ENCODE measurements around the gene KNOP1. TPM values are rescaled to one million over a fixed set of nuclear protein-coding genes. Genes with fewer than 3 reads are reported as not detected.

The KNOP1 gene
- total RNA-seq, 2 experiments from 2014 or later, result 27.8 to 28.6 TPM

DNA sequence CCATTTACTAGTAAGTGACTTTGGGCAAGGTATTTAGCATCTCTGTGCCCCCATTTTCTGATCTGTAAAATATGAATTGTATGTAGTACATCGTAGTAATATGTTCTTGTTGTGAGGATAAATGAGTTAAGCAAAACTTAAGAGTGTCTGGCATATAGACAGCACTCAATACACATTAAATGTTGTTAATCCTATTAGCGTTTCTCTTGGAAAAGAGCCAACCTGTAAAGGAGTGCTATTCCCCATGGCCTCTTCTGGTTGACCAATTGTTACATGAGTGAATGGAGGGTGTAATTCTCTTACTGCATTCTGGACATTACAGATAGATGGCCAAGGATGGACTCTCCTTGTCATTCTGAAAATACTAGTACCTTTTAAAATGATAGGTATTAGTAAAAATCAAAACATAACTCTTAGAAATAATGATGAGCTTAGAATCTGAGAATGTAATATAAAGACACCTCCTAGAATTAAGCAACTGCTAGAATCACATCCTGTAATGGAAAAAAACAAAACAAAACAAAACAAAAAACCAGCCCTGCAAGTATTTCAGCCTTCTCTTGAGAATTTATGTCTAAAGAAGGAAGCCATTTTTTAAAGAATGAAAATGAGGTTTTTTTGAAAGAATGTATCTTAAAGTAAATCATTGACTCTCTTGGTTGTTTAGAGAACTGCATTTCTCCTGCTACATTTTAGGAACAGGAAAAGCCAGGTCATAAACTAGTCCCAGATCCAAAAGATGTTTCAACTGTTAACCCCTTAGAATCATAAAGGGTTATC, 30.6 kb upstream of the KNOP1 start:
- H3K27ac Mint-ChIP-seq, result no peak overlapping the region
- no peaks in the 10 kb centered on the region for H3K27me3 Mint-ChIP-seq
- no peaks in the 10 kb centered on the region for H3K9me3 Mint-ChIP-seq
- TF ChIP-seq, protein P1, sequence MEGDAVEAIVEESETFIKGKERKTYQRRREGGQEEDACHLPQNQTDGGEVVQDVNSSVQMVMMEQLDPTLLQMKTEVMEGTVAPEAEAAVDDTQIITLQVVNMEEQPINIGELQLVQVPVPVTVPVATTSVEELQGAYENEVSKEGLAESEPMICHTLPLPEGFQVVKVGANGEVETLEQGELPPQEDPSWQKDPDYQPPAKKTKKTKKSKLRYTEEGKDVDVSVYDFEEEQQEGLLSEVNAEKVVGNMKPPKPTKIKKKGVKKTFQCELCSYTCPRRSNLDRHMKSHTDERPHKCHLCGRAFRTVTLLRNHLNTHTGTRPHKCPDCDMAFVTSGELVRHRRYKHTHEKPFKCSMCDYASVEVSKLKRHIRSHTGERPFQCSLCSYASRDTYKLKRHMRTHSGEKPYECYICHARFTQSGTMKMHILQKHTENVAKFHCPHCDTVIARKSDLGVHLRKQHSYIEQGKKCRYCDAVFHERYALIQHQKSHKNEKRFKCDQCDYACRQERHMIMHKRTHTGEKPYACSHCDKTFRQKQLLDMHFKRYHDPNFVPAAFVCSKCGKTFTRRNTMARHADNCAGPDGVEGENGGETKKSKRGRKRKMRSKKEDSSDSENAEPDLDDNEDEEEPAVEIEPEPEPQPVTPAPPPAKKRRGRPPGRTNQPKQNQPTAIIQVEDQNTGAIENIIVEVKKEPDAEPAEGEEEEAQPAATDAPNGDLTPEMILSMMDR (IDR thresholded peaks at IDR 0.05), result no peak
- intact Hi-C loops (cut with micrococcal nuclease), result no loop called here
- ATAC-seq (no peak), DNase-seq (no peak)
- CTCF ChIA-PET, result interaction anchor here (0.9 to 1.1 kb wide), 2 partner anchors 159 kb away, joined by 4 to 5 read pairs; no protein-coding TSS in a partner anchor
- H3K4me1 Mint-ChIP-seq (ENCODE audit: low read depth), result no peaks in the 10 kb centered on the region
- POLR2A ChIA-PET, result no interaction called here
- no peak overlapping the region for H3K4me3 Mint-ChIP-seq
- no peaks in the 10 kb centered on the region for H3K36me3 Mint-ChIP-seq (ENCODE audit: low read depth)

- no peak for ATAC-seq
- Mint-ChIP-seq H3K4me3 (no peak overlapping the region), H3K9me3 (no peaks in the 10 kb centered on the region), H3K4me1 (ENCODE audit: low read depth) (no peaks in the 10 kb centered on the region), H3K27me3 (no peaks in the 10 kb centered on the region), H3K27ac (no peak overlapping the region), H3K36me3 (ENCODE audit: low read depth) (no peaks in the 10 kb centered on the region)
- TF ChIP-seq, protein P1 (IDR thresholded peaks at IDR 0.05), result no peak
- no peak for DNase-seq
- intact Hi-C loops (cut with micrococcal nuclease), result no loop called here
- POLR2A ChIA-PET, result no interaction called here
- CTCF ChIA-PET, result interaction anchor here (0.6 kb wide), 1 partner anchor 233 kb away, joined by 3 read pairs; no protein-coding TSS in a partner anchor
Observed at GRCh38 chr16:19746561-19746960, 28.5 kb upstream of the KNOP1 start.

DNA sequence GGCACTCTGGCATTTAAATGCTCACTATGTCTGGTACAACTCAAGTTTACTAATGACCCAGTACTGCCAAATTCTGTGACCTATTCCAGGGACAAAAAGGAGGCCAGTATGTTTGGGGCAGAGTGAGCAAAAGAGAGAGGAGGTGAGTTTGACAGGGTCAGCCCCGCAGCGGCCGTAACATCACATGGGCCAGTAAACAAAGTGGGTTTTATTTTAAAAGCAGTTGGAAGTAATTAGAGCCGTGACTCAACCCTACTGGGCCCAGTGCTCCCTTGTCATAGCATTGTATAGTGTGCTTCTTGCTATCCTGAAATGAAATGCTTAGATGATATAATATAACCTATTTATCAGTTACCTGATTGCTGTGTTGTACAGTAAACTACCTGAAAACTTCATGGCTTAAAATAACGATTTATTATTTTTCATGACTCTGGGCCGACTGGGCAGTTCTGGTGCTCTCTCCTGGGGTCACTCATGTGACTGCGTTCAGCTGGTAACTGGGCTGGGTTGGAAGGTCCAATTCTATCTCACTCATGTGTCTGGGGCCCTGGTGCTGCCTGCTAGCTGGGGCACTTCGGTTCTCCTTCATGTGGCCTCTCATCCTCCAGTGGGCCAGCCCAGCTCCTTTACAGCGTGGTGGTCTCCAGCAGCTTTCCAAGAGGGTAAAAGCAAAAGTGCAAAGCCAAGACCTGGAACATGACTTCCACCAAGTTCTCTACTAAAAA, 27.4 kb upstream of the KNOP1 start:
- no peak for DNase-seq
- intact Hi-C loops (cut with micrococcal nuclease), result no loop called here
- Mint-ChIP-seq H3K27ac (no peak overlapping the region), H3K4me3 (no peak overlapping the region), H3K36me3 (ENCODE audit: low read depth) (no peaks in the 10 kb centered on the region), H3K27me3 (no peaks in the 10 kb centered on the region), H3K4me1 (ENCODE audit: low read depth) (no peaks in the 10 kb centered on the region), H3K9me3 (no peaks in the 10 kb centered on the region)
- ATAC-seq, result no peak
- POLR2A ChIA-PET, result interaction anchor here (0.6 kb wide), 1 partner anchor 33 kb away, joined by 3 read pairs; no protein-coding TSS in a partner anchor
- CTCF ChIA-PET, result no interaction called here
- TF ChIP-seq, protein P1 (IDR thresholded peaks at IDR 0.05), result no peak

- TF ChIP-seq, protein P1 (IDR thresholded peaks at IDR 0.05), result no peak
- H3K36me3 Mint-ChIP-seq (ENCODE audit: low read depth), result no peaks in the 10 kb centered on the region
- POLR2A ChIA-PET, result no interaction called here
- H3K4me3 Mint-ChIP-seq, result no peak overlapping the region
- H3K27ac Mint-ChIP-seq, result no peak overlapping the region
- H3K4me1 Mint-ChIP-seq (ENCODE audit: low read depth), result no peaks in the 10 kb centered on the region
- no peaks in the 10 kb centered on the region for H3K27me3 Mint-ChIP-seq
- no peak for ATAC-seq
- CTCF ChIA-PET, result no interaction called here
- H3K9me3 Mint-ChIP-seq, result no peaks in the 10 kb centered on the region
- no peak for DNase-seq
- intact Hi-C loops (cut with micrococcal nuclease), result no loop called here
Observed at GRCh38 chr16:19744670-19745069, 26.6 kb upstream of the KNOP1 start.

DNA sequence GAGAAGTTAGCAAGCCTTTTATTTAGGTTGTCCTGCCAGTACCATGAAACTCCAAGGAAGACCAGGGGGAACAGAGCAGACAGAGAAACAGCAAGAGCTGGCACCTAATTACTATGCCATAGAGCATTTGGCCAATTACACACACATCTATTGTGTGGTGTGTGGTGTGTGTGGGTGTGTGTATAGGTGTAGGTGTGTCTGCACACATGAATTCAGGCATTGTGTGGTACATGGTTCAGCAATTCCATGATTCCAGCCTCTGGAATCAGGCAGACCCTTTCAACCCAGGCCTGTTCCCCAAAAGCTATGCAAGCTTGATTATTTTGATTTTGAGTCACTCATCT, 25.8 kb upstream of the KNOP1 start:
- H3K27ac Mint-ChIP-seq, result no peak overlapping the region
- intact Hi-C loops (cut with micrococcal nuclease), result no loop called here
- CTCF ChIA-PET, result interaction anchor here (0.6 kb wide), 1 partner anchor 127 kb away, joined by 4 read pairs; no protein-coding TSS in a partner anchor
- H3K9me3 Mint-ChIP-seq, result no peaks in the 10 kb centered on the region
- POLR2A ChIA-PET, result no interaction called here
- ATAC-seq, result no peak
- no peak for DNase-seq
- no peaks in the 10 kb centered on the region for H3K36me3 Mint-ChIP-seq (ENCODE audit: low read depth)
- no peak overlapping the region for H3K4me3 Mint-ChIP-seq
- no peaks in the 10 kb centered on the region for H3K4me1 Mint-ChIP-seq (ENCODE audit: low read depth)
- TF ChIP-seq, protein P1 (IDR thresholded peaks at IDR 0.05), result no peak
- H3K27me3 Mint-ChIP-seq, result no peaks in the 10 kb centered on the region
